ENCODE measurements around the gene RPUSD4.

GRCh38 chr11:126195119-126195518, 16.3 kb downstream of the RPUSD4 start:
- TF ChIP-seq CTCF (IDR thresholded peaks at IDR 0.05): no peak
- TF ChIP-seq POLR2A (IDR thresholded peaks at IDR 0.05): no peak
